GM19438 (cell line): ENCODE results near the gene IFNL1.
"Not testable (repeated sequence)": the region's sequence is repeated elsewhere in the genome, so short reads cannot be mapped to it uniquely, and the experiment has no call there.

Experiments used
- ATAC-seq: cut with Tn5 transposase; IDR thresholded peaks from one replicate; pipeline ENCODE4 v1.9.1; 2021; ENCODE audit warnings: low read depth; ENCODE audit not compliant: unreplicated experiment

IFNL1 gene

DNA sequence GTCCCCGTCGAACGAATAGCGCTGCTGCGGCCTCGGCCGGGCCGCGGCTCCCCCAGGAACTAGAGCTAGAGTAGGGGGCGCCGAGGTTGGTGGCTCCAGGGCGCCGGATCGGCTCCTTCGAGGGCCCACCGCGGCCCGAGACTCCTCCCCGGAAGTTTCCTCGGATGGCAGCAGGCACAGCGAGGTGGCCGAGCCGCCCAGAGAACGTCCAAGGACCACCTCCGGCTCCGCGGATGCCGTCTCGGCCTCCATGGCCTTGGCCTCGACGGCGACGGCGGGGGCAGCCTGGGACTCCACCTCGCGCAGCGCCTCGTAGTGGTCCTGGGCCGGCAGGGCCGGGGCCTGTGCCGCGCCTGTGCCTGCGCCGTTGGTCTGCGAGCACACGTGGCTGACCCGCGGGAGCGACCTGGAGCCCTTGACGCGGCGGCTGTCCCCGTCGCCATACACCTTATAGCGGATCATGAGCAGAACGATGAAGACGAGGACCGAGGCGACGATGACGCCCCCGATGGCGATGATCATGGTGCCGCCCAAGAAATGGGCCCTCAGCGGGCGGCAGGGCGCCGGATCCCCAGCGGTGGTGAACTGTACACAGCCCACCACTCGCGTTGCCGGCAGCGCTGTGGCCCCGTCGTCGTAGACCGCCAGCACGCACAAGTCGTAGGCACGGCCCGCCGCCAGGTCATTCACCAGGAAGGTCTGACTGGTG is 11.8 kb downstream of the IFNL1 start:
- ATAC-seq = no peak

DNA sequence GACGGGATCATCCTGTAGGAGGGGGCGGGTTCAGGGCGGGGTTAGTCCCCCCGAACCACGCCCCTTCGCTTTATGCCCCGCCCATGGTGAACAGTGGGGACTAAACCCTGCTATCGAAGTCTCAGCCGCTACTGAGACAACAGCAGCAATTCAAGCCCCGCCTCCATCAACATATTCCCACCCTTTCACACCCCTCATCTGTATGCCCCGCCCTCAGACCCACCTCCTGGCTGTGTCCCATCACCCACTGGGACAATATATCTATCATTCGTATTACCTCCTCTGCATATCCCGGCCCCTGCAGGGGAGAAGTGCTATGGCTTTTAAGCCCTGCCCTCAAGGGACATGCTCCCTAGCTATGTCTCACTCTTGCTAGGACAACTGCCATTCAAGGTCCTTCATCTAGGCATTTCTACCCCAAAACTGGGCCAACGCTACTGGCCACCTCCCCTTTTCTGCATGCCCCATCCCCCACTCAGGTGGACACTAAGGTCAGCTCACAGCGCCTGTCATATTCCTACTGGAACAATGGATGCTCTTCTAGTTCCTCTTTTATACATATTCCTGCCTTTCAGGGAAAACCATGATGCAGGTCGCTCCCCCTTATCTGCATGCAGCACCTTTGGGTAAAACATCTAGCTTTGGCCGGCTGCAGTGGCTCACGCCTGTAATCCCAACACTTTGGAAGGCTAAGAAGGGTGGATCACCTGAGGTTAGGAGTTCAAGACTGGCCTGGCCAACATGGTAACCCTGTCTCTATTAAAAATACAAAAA is 12.5 kb downstream of the IFNL1 start:
- ATAC-seq = no peak

DNA sequence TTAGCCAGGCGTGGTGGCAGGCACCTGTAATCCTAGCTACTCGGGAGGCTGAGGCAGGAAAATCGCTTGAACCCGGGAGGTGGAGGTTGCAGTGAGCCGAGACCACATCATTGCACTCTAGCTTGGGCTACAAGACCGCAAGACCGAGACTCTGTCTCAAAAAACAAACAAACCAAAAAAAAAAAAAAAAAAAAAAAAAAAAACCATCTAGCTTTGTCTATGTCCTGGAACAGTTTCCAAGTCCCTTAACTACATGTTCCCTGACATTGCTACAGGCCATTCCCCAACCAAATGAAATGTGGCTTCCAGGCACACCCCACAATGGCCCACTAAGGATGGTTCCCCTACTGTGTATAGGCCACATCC is 13.1 kb downstream of the IFNL1 start:
- not testable (repeated sequence) for ATAC-seq

DNA sequence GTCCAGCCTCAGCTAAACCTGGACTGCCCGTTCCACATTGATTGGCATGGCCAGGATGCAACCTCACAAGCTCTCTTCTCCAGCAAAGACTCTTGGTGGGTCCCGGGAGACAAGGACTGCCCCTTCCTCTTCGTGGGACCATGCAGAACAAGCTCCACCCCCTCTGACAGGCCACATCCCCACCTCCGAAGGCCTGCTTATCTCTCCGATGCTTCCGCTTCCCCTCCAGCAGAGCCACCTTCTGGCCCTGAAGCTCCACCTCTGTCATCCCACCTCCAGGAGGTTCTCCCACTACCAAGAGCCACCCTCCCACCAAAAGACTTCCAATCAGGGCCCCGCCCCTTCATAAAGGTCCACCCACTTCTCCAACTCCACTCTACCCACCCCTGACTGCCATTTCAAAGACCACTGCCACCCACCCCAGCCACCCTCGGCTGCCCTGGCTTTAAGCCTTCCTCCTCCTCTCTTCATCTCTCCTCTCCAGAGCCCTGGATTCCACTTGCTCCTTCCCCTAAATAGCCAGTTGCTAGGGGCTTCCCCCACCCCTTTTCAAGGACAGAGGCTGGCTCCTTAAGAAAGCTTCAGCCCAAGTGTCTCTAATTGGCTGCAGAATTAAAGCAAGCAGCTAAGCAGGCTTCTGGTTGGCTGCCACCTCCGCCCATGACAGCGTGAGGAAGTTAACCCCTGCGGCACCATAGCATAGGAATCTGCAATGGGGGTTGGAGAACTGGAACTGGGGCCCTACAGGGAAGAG is 14.5 kb downstream of the IFNL1 start:
- ATAC-seq = no peak

DNA sequence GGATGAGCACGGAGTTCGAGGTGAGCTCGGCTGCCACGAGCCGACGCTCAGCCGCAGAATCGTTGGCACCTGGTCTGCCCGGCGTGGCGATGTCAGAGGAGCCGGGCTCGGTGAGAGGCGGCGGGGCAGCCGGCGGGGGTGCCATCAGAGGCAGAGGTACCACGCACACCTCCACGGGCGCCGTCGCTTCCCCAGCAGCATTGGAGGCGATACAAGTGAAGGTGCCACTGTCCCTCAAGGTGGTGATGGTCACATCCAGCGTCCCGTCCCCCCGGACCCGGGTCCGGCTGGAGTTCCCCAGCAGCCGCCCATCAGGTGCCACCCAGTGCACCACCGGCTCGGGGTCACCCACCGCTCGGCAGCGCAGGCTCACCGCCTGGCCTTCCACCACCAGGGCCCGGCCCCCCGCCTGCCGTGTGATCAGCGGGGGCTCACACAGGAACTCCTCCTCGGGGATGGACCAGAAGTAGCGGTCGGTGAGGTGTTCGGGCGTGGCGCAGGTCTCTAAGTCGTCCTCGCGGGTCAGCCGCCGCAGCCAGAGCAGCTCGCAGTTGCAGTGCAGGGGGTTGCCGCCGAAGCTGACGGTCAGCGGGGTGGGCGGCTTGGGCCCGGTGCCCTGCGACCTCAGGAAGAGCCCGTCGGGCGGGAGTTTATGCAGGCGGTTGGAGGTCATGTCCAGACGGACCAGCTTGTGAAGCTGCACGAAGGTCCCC is 18.0 kb downstream of the IFNL1 start:
- no peak for ATAC-seq

DNA sequence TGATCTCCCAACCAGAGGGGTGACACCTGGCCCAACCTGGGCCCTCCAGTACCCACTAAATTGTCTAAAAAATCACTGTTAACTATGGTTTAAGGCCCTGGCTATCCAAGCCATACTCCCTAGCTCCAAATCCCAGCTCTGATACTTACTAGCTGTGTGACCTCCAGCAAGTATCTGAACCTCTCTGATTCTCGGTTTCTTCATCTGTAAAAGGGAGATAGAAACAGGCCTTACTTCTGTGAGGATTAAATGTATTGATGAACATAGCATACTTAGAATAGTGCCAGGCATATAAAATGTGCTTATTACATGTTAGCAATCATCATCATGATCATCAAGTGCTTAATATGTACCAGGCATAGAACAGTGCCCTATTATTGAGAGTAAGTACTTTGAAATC is 19.7 kb downstream of the IFNL1 start:
- ATAC-seq = no peak

DNA sequence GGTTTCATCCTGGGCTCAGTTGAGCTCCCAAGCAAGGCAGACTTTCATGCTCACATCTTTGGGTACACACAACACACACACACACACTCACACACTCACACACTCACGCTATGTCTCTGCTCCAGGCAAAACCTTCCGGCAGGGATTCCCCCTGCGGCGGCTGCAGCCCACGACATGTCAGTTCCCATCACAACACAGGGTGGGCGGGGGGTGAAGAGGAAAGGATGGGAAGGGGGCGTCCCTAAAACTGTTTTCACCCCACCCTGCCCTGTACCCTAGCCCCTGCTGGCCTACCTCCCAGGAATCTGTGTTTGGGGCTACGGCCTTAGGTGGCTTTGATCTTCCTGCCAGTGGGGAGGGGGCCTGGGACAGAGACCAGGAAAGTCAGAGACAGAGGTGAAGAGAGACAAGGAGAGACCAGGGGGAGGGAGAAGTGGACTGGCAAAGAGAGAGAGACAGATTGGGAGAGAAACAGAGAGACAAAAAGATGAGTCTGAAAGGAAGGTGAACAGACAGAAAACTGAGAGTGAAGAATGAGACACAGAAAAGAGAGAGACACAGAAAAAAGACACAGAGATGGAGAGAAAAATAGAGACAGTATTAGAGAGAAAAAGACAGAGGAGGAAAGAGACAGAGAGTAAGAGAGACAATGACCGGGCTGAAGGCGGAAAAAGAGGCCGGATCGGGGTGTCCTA is 20.6 kb downstream of the IFNL1 start:
- ATAC-seq = no peak

DNA sequence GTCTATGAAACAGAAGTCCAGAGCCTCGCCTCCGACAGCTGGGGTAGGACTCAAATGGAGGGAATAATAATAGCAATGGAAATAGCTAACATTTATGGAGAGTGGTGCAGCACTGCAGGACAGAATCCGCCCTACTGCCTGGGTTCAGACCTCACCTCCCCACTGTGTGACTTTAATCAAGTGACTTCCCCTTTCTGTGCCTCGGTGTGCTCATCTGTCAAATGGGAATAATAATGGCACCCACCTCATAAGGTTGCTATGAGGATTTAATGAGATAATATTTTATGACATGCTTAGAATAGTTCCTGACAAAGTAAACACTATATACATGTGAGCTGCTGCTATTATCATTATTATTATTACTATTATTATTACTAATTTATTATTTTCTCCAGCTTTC is 21.3 kb downstream of the IFNL1 start:
- no peak for ATAC-seq

DNA sequence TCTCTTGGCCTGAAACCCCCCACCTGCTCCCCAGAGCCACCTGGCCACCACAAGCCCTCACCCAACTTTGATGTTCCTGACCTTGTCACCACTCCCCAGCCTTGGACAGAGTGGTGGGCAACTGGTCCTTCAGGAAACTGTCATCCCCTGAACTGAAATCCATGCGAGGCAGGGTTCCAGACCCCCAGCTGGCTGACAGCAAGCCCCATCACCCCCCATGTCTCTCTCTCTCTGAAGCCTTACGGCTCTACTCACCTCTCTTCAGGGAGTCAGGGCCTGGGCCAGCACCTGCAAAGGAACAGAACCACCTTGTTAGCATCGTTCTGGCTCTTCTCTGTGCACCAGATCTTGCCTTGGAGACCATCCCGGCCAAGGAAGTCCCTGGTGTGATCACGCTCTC is 21.9 kb downstream of the IFNL1 start:
- no peak for ATAC-seq

DNA sequence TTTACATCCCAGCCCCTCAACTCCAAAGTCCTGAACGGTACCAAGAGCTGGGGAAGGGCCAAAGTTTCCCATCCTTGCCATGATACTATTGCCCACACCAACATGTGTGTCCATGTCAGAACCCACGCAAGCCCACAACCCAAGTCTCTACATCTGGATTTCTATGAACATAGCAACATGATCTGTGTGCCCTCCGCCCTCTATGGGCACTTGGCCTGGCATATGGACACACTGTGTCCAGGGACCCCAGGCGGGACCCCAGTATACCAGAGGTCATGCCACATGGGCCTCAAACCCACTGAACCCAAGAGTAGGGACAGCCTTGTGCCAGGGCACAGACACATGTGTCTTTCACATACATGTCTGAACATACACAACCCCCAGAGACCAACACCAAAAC is 22.5 kb downstream of the IFNL1 start:
- ATAC-seq = no peak

DNA sequence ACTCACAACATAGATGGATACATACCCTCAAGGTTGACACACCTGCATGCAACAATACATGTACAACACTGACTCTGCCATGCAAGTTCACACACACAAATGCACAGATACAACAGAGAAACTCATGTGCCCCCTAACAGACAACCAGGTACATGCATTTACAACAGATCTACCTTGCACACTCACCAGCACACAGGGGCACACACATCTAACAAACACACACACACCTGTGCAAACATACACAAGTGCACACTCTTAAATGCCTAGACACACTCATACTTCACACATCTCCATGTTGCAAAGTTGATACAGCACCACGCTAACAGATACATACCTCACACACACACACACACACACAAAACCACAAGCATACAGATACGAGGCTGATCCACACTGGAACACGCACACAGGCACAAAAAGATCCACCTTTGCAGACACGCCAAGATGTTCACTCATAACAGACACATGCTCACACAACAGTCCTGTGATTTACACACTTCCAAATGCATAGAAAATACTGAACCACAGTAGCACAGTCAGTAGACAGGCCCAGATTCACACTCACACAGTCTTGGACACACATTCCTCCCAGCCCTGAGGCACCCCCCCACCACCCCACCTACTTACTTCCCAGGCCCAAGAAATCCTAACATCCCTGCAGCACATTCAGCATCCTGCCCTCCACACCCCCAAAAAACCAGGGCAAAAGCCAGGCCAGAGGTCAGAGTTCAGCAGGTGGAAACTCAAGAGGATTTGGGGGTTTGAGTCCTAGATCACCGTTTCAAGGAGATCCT is 23.1 kb downstream of the IFNL1 start:
- no peak for ATAC-seq

DNA sequence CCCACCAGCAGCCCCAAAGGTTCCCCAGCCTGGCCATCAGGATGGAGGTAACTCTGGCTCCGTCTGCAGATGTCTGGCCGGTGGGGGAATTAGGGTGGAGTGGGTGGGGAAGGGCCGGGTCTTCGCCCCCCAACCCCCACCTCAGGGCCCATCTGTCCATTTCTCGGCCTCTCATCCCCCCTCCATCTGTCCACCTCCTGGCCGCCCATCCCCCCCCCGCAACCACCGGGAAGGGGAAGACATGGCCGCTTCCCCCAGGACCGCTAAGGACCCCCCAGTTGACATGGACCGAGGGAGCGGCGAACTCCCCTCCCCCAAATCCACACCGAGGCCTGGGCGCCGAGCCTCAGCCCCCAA is 23.7 kb downstream of the IFNL1 start:
- ATAC-seq = no peak

DNA sequence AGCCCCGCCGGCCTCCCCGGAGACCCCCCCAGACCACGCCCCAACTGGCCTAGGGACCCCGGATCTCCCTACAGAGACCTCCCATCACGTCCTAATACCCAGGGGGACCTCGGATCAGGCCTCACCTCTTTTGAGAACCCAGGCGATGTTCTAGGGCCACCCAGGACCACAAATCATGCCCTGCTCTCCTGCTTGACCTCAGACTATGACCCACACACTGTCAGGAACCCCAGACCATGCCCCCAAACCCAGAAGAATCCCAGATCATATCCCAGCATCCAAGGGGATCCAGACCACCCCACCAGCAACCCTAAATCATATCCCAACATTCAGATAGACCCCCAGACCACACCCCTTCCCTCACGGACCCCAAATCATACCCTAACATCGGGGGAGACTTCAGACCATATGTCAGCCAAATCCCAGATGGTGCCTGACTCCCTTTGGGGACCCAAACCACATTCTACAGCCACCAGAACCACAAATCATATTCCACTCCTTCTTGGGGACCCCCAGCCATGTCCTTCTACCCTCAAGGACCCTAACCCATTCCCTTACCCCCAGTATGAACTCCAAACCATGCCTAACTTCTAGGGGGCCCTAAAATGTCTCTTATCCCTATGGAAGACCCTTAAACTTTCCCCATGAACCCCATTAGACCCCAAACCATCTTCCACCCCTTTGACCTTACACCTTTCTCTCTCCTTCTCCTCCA is 25.1 kb downstream of the IFNL1 start:
- no peak for ATAC-seq

DNA sequence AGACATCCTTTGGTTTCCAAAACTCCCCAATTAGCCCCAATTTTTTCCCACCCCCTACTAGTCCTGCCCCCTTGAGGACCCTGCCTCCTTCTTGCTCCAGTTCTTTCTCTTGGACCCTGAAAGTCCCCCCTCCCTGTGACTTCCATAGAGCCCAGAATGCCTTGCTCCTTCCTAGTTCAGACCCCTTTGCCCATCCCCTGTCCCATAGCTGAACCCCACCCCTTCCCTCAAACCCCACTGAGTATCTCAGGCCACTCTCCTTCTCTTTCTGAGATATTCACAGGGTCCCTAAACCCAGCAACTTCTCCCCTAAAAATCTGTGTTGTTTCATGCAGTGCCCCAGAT is 25.6 kb downstream of the IFNL1 start:
- ATAC-seq = no peak

DNA sequence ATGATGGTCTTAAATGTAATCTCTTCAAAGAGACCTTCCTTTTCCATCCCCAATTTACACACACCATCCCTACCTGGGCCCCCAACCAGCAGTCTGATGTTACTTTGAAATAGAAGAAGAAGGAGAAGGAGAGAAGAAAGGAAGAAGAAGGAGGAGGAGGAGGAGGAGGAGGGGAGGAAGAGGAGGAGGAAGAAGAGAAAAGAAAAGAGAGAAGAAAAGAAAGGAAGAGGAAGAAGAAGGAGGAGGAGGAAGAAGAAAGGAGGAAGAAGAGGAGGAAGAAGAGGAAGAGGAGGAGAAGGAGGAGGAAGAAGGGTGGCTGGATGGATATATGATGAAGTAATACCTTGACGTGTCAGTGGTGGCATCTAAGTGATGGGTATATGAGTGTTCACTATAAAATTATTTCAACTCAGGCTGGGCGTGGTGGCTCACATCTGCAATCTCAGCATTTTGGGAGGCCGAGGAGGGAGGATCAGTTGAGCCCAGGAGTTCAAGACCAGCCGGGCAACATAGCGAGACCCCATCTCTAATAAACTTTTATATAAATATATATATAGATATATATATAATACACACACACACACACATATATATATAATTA is 28.1 kb downstream of the IFNL1 start:
- no peak for ATAC-seq

DNA sequence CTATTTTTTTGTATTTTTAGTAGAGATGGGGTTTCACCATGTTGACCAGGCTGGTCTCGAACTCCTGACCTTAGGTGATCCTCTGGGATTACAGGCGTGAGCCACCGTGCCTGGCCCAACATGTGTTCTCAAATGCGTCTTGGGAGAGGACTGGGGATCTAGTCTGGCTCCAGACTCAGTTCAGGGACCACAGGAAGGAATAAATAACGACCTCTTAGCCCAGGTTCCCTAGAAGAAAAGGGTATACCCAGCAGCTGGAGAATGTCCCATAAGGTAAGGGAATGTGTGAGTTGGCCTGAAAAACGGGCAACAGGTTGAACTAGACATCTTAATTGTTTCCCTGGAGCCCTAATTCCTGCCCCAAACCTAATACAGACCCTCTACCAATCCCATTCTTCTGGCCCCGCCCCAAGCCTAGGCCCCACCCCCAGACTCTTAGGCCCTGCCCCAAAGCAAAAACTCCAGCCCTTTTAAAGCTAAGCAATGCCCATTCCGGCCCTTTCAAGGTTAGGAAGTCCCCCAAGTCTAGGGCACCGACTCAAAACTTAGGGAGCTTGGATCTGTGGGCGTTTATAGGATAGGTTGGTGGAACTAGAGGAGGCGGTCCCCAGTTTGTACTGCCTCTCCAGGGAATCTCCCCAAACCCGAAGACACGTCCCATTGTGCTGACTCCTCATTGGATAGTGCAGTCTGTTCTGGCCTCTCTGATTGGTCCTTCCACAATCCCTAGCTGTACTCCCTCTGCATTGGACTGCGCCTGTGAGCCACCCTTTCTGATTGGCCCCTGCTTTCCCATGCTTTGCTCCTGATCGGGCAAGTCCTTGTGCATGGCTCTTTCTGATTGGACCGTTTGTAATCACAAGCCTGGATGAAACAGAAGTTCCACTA is 29.8 kb downstream of the IFNL1 start:
- no peak for ATAC-seq

DNA sequence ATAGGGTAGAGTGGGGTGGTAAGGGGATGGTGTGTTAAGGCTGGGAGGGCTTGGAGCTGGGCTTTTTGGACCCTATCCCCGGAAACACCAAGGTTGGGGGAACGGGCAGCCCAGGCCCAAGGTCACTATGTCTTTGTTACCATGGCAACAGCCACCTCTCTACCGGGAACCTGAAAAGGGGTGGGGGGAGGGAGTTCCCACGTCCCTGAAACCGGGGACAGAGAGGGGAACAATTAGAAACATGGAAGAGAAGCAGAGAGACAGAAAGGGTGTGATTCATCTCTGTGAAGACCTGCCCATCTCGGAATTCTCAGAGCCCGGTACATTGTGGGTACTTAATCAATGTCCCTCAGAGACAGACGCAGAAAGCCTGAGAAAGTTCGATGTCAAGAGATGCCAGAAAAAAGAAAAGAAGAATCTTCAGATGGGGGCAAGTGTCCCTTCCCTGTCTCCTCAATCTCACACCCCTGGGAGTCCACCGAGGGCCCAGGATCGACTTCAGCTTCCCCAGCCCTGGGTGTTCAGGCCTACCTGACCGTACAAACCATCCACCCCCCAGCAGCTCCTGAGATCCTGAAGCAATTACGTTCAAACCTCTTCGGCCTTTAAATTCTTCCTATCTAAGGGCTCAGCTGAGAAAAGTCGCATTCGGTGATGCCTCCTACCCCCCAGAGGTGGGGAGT is 31.3 kb downstream of the IFNL1 start:
- no peak for ATAC-seq
